Thymus (tissue), 11 donors: ENCODE measurements around the gene C10orf62. TPM values are rescaled to one million over a fixed set of nuclear protein-coding genes. Genes with fewer than 3 reads are reported as not detected.

ENCODE experiments used
- DNase-seq, 9 donors: peaks; one replicate each; pipeline ENCODE4 v3.0.0-alpha.2; 2013; ENCODE audit warnings: low spot score in 9 of 9, low read depth in 6 of 9, missing footprints in 1 of 9
- H3K27ac ChIP-seq, 2 donors: one replicate each; pipeline ENCODE4 v1.5.1; 2013; ENCODE audit warnings: control low read depth in 1 of 2, low read depth in 1 of 2, low read length in 1 of 2, mild to moderate bottlenecking in 1 of 2, moderate library complexity in 1 of 2
- H3K27me3 ChIP-seq, 2 donors: one replicate each; pipeline ENCODE4 v1.5.1; 2013; ENCODE audit warnings: low read length in 1 of 2; ENCODE audit not compliant: control insufficient read depth in 2 of 2, insufficient read depth in 1 of 2
- H3K36me3 ChIP-seq, 2 donors: one replicate each; pipeline ENCODE4 v1.5.1; 2013; ENCODE audit warnings: low read length in 1 of 2, mild to moderate bottlenecking in 1 of 2, moderate library complexity in 1 of 2; ENCODE audit not compliant: control insufficient read depth in 2 of 2, insufficient read depth in 2 of 2
- H3K4me1 ChIP-seq, 2 donors: one replicate each; pipeline ENCODE4 v1.5.1; 2013; ENCODE audit warnings: low read length in 2 of 2; ENCODE audit not compliant: control insufficient read depth in 2 of 2, insufficient read depth in 2 of 2
- H3K4me3 ChIP-seq, 2 donors: one replicate each; pipeline ENCODE4 v1.5.1; 2013; ENCODE audit warnings: low read length in 2 of 2, control low read depth in 1 of 2, mild to moderate bottlenecking in 1 of 2
- H3K9me3 ChIP-seq, 2 donors: one replicate each; pipeline ENCODE4 v1.5.1; 2013; ENCODE audit warnings: low read length in 1 of 2, mild to moderate bottlenecking in 1 of 2; ENCODE audit not compliant: control insufficient read depth in 2 of 2, insufficient read depth in 1 of 2
- WGBS: extraction: QIAGEN DNeasy Blood & Tissue Kit; methylation state at CpG from one replicate; pipeline ENCODE4 v1.1.7; 2013; 5-methylcytosine and 5-hydroxymethylcytosine counted together
- polyA plus RNA-seq: library from polyadenylated mRNA; stranded (reverse); fragments of 200-250 nt; gene quantifications from one replicate; pipeline ENCODE4 v1.2.3, GENCODE V29; 2013
- total RNA-seq: library from RNA; stranded (reverse); fragments of 120-200 nt; gene quantifications from one replicate; pipeline ENCODE4 v1.2.4, GENCODE V29; 2013
- donor health status: healthy.

C10orf62 gene
- total and polyA plus RNA-seq, 2 donors: not detected

DNA sequence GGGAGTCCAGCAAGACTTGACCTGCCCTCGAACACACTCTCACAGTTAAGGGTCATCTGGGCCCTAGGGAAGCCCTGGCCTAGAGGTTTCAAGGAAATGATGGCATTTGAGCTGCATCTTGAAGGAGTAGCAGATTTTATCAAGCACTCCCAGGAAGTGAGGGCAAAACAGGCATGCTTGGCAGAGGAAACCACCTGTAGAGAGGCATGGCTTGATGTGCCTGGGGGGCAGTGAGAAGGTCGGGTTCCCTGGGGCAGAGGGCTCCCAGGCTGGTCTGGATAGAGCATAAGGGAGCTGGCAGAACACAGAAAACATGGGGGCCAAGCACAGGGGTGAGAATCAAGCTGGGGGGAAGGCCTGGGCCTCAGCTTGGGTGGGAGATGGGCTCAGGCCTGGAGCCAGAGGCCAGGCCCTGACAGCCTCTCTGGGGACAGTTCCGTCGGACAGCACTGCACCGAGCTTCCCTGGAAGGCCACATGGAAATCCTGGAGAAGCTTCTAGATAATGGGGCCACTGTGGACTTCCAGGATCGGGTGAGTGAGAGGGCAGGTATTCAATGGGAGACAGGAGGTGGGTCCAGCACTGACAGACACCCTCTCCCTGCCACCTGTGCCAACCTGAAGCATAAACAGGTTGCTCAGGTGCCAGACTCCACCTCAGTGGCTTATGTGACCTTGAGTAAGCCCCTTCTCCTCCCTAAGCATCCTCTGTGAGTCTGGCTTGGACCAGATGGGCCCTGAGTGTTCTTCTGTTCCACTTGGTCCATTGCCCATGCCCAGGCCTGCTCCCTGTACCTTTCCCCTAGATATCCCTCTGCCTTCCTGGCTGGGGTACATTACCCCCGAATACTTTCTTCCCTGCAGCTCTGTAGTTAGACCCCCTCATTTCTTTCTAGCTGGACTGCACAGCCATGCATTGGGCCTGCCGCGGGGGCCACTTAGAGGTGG lies 8.8 kb upstream of the C10orf62 start:
- no peak overlapping the region for H3K27ac ChIP-seq
- no peaks in the 10 kb centered on the region for H3K4me1 ChIP-seq
- H3K9me3 ChIP-seq: no peaks in the 10 kb centered on the region
- DNase-seq: no peak
- no peak overlapping the region for H3K4me3 ChIP-seq
- H3K27me3 ChIP-seq: peaks cover 0 to 14% of the 10 kb centered on the region in 2 donors
- no peaks in the 10 kb centered on the region for H3K36me3 ChIP-seq
- 91% methylated on average over 9 of the region's 9 CpGs for WGBS

DNA sequence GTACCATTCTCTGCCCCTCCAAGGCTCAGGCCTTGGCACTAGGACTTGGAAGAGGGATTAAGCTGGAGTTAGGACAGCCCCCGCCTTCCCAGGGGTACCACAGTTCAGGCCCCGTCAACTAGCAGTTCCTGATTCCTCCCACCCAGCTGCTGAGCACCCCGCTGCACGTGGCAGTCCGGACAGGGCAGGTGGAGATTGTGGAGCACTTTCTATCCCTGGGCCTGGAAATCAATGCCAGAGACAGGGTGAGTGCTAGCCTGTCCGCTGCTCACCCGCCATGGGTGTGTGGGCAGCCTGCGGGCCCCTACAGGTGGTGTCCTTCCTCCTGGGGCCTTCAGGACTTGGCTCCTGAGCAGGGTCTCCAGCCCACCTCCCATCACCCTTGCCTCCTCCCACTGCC lies 7.4 kb upstream of the C10orf62 start:
- DNase-seq: no peak
- 97% methylated on average over 8 of the region's 8 CpGs for WGBS
- H3K4me1 ChIP-seq: no peaks in the 10 kb centered on the region

DNA sequence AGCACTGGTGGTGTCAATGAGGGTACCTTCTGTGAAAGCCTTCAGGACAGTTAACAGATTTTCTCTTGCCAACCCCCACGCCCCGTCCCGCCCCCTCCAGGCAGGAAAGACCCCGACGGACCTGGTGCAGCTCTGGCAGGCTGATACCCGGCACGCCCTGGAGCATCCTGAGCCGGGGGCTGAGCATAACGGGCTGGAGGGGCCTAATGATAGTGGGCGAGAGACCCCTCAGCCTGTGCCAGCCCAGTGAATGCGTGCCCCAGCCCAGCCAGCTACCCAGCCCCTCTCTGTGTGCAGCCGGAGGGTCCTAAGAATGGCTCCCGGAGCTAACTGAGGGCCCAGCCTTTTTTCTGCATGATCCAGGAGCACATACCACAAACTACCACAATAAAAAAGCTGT lies 6.0 kb upstream of the C10orf62 start:
- Histone ChIP-seq H3K36me3 (no peaks in the 10 kb centered on the region), H3K9me3 (no peaks in the 10 kb centered on the region), H3K27me3 (peaks cover 0 to 5% of the 10 kb centered on the region in 2 donors), H3K4me3 (no peak overlapping the region), H3K27ac (no peak overlapping the region), H3K4me1 (no peaks in the 10 kb centered on the region)
- DNase-seq: no peak
- WGBS: 96% methylated on average over 13 of the region's 13 CpGs

More for the DNA sequence above, 7.4 kb upstream of the C10orf62 start:
- Histone ChIP-seq H3K27ac (no peak overlapping the region), H3K36me3 (no peaks in the 10 kb centered on the region), H3K9me3 (no peaks in the 10 kb centered on the region), H3K27me3 (peaks cover 0 to 14% of the 10 kb centered on the region in 2 donors), H3K4me3 (no peak overlapping the region)

DNA sequence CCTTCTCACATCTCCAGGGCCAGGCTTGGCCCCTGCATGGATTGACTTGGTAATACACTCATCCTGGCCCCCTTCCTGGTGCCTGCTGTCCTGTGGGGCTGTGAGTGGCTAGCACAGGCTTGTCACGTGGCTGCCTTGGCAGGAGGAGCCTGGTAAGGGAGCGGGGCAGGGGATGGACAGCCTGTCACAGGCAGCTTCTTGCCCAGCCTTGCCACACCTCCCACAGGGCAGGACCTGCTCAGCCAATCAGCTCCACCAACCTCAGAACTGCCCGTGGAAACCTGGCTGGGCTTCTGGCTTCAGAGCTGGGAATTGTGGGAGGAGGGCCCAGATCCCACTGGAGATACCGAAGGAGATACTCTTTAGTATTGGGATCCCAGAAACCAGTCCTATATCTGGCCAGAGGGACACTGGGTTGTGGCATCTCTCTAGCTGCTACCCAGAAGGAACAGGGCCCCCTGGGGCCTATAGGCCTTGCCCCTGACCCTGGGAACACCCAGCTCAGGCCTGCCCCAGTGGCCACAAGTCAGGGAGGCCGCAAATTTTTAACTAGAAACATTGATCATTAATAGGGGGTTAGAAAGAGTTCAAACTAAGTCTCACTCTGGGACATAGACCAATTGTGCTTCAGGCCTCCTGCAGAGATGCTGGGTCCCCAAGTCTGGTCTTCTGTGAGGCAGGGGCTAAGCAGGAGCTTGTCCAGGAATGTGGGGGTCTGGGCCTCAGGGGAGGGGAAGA lies 5.3 kb upstream of the C10orf62 start, which contains the start of gene HOGA1:
TSS of gene HOGA1 (plus strand) at position 330 of the 738 bp plus-strand sequence. CDS start at position 645, 315 bp downstream.
- Histone ChIP-seq H3K9me3 (no peaks in the 10 kb centered on the region), H3K27me3 (no peaks in the 10 kb centered on the region), H3K4me3 (no peak within 1 kb of the TSS), H3K27ac (no peak within 1 kb of the TSS), H3K36me3 (no peaks in the 10 kb centered on the region), H3K4me1 (no peaks in the 10 kb centered on the region)
- 86% methylated on average over 5 of the region's 5 CpGs for WGBS
- DNase-seq: no peak

DNA sequence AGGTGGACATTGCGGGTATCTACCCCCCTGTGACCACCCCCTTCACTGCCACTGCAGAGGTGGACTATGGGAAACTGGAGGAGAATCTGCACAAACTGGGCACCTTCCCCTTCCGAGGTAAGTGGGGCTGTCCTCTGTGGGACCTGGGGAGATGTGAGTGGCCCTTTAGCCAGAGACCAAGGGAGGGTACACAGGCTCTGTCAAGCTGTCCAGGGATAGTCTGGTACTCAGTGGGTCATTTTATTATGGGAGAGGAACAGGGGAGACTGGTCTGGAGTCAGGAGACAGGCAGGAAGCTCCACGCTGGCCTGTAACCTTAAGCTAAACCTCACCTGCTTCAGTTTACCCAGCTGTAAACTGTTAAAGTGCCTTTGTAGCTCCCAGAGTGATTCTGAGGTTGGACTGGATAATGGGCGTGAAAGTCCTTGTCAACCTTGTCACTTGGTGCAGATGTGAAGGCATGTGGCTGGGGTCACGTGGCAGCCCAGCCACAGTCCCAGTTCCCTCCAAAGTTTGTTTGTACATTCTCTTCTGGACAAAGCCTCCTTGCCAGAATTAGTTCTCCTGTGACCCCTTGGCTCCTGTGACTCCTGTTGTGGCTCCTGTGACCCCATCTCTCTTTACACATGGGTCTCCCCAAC lies 4.6 kb upstream of the C10orf62 start:
- Histone ChIP-seq H3K36me3 (no peaks in the 10 kb centered on the region), H3K27me3 (no peaks in the 10 kb centered on the region), H3K27ac (no peak overlapping the region), H3K4me1 (no peaks in the 10 kb centered on the region), H3K4me3 (no peak overlapping the region), H3K9me3 (no peaks in the 10 kb centered on the region)
- DNase-seq: no peak
- 97% methylated on average over 5 of the region's 5 CpGs for WGBS

DNA sequence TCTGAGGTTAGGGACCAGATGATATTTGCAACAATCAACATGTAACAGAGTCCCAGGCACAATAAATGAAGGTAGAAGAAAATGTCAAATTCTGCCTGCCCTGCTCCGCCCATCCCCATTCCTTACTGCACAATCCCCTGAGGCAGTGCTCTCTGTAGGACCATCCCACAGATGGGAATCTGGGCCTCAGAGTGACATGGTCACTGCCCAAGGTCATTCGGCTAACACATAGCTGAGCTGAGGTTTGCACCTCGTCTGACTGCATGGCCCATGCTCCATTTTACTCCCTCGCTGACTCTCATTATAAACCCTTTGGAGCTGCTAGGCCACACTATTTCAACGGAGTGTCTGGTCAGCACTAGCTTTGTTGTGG lies 4.1 kb upstream of the C10orf62 start:
- Histone ChIP-seq H3K4me3 (no peak overlapping the region), H3K36me3 (no peaks in the 10 kb centered on the region), H3K27ac (no peak overlapping the region), H3K4me1 (no peaks in the 10 kb centered on the region), H3K9me3 (no peaks in the 10 kb centered on the region), H3K27me3 (no peaks in the 10 kb centered on the region)
- 98% methylated on average over 5 of the region's 5 CpGs for WGBS
- no peak for DNase-seq

DNA sequence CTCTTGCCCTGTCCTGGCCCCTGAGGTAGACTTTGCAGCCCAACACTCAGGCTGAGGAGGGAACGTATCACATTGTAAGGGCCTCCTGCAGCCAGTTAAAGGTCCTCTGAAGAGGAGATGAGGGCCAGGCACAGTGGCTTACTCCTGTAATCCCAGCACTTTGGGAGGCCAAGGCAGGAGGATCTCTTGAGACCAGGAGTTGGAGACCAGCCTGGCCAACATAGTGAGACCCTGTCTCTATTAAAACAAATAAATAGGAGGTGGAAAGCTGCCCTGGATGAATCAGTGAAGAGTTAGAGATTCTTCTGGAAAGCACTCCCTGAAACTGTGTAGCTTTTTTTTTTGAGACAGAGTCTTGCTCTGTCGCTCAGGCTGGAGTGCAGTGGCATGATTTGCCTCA lies 2.3 kb upstream of the C10orf62 start:
- no peaks in the 10 kb centered on the region for H3K36me3 ChIP-seq
- H3K9me3 ChIP-seq: no peaks in the 10 kb centered on the region
- no peak overlapping the region for H3K4me3 ChIP-seq
- peaks cover 0 to 5% of the 10 kb centered on the region in 2 donors for H3K4me1 ChIP-seq
- H3K27me3 ChIP-seq: no peaks in the 10 kb centered on the region
- no peak overlapping the region for H3K27ac ChIP-seq
- no peak for DNase-seq
- WGBS: 98% methylated on average over 2 of the region's 2 CpGs

DNA sequence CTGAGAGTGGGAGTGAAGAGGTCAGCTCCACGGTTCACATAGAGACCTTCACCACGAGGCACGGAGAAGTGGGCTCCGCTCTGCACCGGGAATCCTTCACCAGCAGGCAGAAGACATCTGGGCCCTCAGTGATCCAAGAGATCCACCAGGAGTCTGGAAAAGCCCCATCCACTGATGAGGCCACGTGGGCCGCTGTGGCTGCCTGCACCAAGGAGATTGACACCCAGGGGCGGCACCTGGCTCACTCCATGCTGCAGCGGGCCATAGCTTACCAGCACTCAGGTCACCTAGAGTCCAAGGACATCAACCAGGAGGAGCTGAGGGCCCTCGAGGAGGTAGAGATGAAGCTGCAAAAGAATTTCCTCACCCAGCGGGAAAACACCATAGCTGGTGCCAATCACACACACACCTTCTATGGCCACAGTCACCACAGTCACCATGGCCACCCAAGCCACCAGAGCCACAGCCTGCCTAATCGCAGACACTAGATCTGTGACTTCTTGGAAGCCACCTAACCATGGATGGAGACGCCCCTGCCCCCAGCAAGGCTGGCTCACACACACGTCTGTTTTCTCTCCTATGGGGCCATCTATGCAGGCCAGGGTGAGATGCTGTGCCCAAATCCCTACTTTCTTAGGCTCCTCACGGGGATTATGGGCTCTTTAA lies 694 bp downstream of the C10orf62 start:
- H3K9me3 ChIP-seq: no peaks in the 10 kb centered on the region
- H3K27me3 ChIP-seq: no peaks in the 10 kb centered on the region
- no peak overlapping the region for H3K27ac ChIP-seq
- 95% methylated on average over 15 of the region's 15 CpGs for WGBS
- H3K36me3 ChIP-seq: no peaks in the 10 kb centered on the region
- DNase-seq: no peak
- peaks cover 0 to 5% of the 10 kb centered on the region in 2 donors for H3K4me1 ChIP-seq
- no peak overlapping the region for H3K4me3 ChIP-seq
